H1 (cell line): ENCODE results near the gene LSM7. TPM values are rescaled to one million over a fixed set of nuclear protein-coding genes. Genes with fewer than 3 reads are reported as not detected.

Source experiments
- BACH1 ChIP-seq: IDR thresholded peaks from 2 replicates; pipeline ENCODE4 v1.6.1; 2012; ENCODE audit warnings: low read length, improper control_type of control experiment
- CEBPB ChIP-seq: IDR thresholded peaks from 2 replicates; pipeline ENCODE4 v1.6.1; 2012; ENCODE audit warnings: low read depth, low read length
- CHD1 ChIP-seq: IDR thresholded peaks from 2 replicates; pipeline ENCODE4 v1.6.1; 2012; ENCODE audit warnings: low read depth, low read length, improper control_type of control experiment
- CTBP2 ChIP-seq: IDR thresholded peaks from 2 replicates; pipeline ENCODE4 v1.7.0; 2011; ENCODE audit warnings: borderline replicate concordance, mild to moderate bottlenecking, moderate library complexity, mixed read lengths, low read length; ENCODE audit not compliant: insufficient read depth, insufficient read length
- FOSL1 ChIP-seq: IDR thresholded peaks from 2 replicates; pipeline ENCODE4 v1.6.1; 2011; ENCODE audit warnings: mild to moderate bottlenecking, low read depth, low read length, moderate library complexity; ENCODE audit not compliant: insufficient read depth
- JUND ChIP-seq: IDR thresholded peaks from 2 replicates; pipeline ENCODE4 v1.6.1; 2011; ENCODE audit warnings: mild to moderate bottlenecking, improper control_type of control experiment, low read length
- KDM4A ChIP-seq: IDR thresholded peaks from one replicate; pipeline ENCODE4 v1.7.1; 2012; ENCODE audit warnings: low read depth, mild to moderate bottlenecking, moderate library complexity, low read length, inconsistent platforms; ENCODE audit not compliant: severe bottlenecking
- POU5F1 ChIP-seq: IDR thresholded peaks from 2 replicates; pipeline ENCODE4 v1.6.1; 2011; ENCODE audit warnings: low read depth, mild to moderate bottlenecking, low read length, moderate library complexity
- RBBP5 ChIP-seq: IDR thresholded peaks from 2 replicates; pipeline ENCODE4 v1.7.1; 2012; ENCODE audit warnings: low read depth, mild to moderate bottlenecking, inconsistent platforms, low read length, moderate library complexity, borderline replicate concordance
- RFX5 ChIP-seq: IDR thresholded peaks from 2 replicates; pipeline ENCODE4 v1.6.1; 2011; ENCODE audit warnings: low read depth, low read length, improper control_type of control experiment, borderline replicate concordance
- SIN3A ChIP-seq, 2 experiments: IDR thresholded peaks in 1 of 2; conservative IDR thresholded peaks in 1 of 2; 2 replicates each; pipeline ENCODE4 v1.6.1; 2011 to 2012; ENCODE audit warnings: low read length in 2 of 2, improper control_type of control experiment in 1 of 2, low read depth in 1 of 2, mild to moderate bottlenecking in 1 of 2
- SP4 ChIP-seq: IDR thresholded peaks from 2 replicates; pipeline ENCODE4 v1.6.1; 2012; ENCODE audit warnings: low read length, inconsistent platforms
- TAF7 ChIP-seq: optimal IDR thresholded peaks from 2 replicates; pipeline ENCODE3; 2011; ENCODE audit warnings: low read depth, mild to moderate bottlenecking, inconsistent platforms, low read length, moderate library complexity, borderline replicate concordance
- polyA plus RNA-seq, 7 experiments: library from polyadenylated mRNA; depleted of rRNA in 3 of 7; stranded (reverse) in 5 of 7; unstranded in 2 of 7; fragments of >200 nt in 5 of 7; fragments of 200-250 nt in 2 of 7; gene quantifications; 1 replicate in 5 of 7; 2 replicates in 1 of 7; 4 replicates in 1 of 7; pipeline versions ENCODE4 v1.2.1 to v1.2.3, GENCODE V29; 2011 to 2013; ENCODE audit warnings: missing spikeins in 2 of 7, mixed read lengths in 2 of 7
- total RNA-seq: library from RNA; stranded (reverse); fragmentation: NEBNext Ultra II Directional; extraction: Animal tissue kit (Norgen Biotek cat#: 25700); gene quantifications from 2 replicates; pipeline ENCODE4 v1.2.1, GENCODE V29; 2021
- TF ChIP-seq, protein P1 (sequence below), 3 experiments: IDR thresholded peaks; 1 replicate in 2 of 3; 2 replicates in 1 of 3; pipeline versions ENCODE4 v1.5.1 to v1.6.1; 2011; ENCODE audit warnings: low read length in 3 of 3, mild to moderate bottlenecking in 3 of 3, inconsistent platforms in 2 of 3, low read depth in 1 of 3, moderate library complexity in 1 of 3; ENCODE audit not compliant: insufficient read depth in 1 of 3; ENCODE audit errors: control extremely low read depth in 1 of 3

The LSM7 gene
- total and polyA plus RNA-seq, 2 of the 8 experiments (the other 6 are each of a cell fraction or from before 2014, with no cell fraction given), result 228 to 1,335 TPM

DNA sequence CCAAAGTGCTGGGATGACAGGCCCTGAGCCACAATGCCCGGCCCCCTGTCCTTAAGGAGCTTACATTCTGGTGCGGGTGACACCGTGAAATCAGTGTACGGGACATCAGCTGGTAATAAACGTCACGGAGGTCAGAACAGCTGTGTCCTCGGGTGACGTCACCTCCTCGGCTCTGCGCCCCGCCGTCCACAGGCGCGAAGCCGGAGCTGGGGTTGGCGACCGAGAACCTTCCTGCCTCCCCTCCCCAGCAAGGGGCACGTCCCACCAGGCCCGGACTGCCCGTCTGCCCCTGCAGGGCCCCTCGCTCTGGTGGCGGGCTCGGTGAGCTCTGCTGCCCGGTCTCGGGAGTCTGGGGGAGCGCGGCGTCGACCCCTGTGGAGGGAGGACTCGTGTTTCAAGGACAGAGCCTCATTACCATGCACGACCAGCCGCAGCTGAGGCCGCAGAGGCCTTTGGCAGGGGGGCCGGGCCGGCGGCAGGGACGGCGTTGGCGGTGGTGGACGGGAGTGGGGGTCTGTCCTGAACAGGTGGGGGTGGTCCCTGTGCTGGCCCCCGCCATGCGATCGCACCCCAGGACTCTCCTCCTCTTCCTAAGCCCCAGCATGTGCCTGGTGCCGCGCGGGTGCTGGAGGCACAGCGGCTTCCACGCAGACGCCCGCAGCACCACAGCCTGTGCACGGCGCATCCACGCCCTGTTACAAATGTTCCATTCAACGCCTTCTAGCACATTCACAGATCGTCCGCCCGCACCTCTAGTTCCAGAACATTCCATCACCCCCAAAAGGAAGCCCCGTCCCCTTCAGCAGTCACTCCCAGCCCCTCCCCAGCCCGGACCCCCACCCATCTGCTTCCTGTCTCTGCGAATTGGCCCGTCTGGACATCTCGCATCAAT lies 25.8 kb downstream of the LSM7 start (continued):
- TF ChIP-seq CEBPB (no peak), RFX5 (no peak), RBBP5 (0 out of 2 replicates have a peak, but pooled peaks have one; percentile 35), KDM4A (no peak), TAF7 (no peak), POU5F1 (no peak), CTBP2 (no peak), SIN3A (conservative IDR thresholded peaks at IDR 0.05 in 1 of 2, IDR thresholded peaks at IDR 0.05 in 1 of 2; ENCODE audit: low read depth in 1 of 2, low read length in 2 of 2) (peak in 1 of 2 experiments; percentile 42; a peak in 1 of 4 replicates), BACH1 (no peak), CHD1 (no peak), JUND (peak; percentile 87), FOSL1 (no peak), SP4 (no peak)
- TF ChIP-seq, protein P1, sequence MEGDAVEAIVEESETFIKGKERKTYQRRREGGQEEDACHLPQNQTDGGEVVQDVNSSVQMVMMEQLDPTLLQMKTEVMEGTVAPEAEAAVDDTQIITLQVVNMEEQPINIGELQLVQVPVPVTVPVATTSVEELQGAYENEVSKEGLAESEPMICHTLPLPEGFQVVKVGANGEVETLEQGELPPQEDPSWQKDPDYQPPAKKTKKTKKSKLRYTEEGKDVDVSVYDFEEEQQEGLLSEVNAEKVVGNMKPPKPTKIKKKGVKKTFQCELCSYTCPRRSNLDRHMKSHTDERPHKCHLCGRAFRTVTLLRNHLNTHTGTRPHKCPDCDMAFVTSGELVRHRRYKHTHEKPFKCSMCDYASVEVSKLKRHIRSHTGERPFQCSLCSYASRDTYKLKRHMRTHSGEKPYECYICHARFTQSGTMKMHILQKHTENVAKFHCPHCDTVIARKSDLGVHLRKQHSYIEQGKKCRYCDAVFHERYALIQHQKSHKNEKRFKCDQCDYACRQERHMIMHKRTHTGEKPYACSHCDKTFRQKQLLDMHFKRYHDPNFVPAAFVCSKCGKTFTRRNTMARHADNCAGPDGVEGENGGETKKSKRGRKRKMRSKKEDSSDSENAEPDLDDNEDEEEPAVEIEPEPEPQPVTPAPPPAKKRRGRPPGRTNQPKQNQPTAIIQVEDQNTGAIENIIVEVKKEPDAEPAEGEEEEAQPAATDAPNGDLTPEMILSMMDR (IDR thresholded peaks at IDR 0.05; ENCODE audit: control extremely low read depth in 1 of 3, insufficient read depth in 1 of 3, low read depth in 1 of 3, low read length in 3 of 3), result no peak
